Astrocyte of the cerebellum (primary cell): ENCODE data around the gene NRL.

ENCODE experiments used
- DNase-seq: peaks from one replicate; pipeline ENCODE4 v3.0.0-alpha.2; 2011; ENCODE audit warnings: low read depth
- H3K4me3 ChIP-seq: 2 replicates; pipeline ENCODE4 v1.5.1; 2011; ENCODE audit warnings: mild to moderate bottlenecking, low read depth, low read length, moderate library complexity
- in situ Hi-C: cut with HindIII; loops from 2 replicates; pipeline ENCODE4 v1.10.0; 2017; ENCODE audit warnings: low sequenced_read_pairs
- TF ChIP-seq, protein P1 (sequence below): IDR thresholded peaks from 2 replicates; pipeline ENCODE4 v1.5.1; 2012; ENCODE audit warnings: low read length, low read depth, moderate library complexity, mild to moderate bottlenecking; ENCODE audit errors: missing control alignments

NRL gene

DNA sequence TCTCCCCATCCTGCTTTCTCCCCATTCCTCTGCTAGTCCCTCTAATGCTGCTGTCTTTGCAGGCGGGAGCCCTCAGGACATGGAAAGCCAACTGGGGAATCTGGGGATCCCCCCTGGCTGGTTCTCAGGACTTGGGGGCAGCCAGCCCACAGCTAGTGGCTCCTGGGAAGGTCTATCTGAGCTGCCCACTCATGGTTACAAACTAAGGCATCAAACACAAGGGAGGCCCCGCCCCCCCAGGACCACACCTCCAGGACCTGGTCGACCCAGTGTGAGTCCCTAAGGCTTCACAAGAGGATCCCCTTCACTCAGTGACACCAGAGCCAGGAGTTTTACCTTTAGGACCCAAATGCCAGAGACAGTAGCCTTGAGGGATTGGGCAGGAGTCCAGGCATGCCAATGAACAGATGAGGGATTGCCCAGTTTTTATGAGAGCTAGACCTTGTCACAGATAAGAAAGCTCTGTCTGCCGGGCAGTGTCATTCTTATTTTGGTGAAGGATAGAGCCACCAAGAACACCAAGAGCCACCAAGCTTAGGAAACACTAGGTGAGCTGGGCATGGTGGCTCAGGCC is 51.4 kb downstream of the NRL start:
- no peak for DNase-seq
- TF ChIP-seq, protein P1, sequence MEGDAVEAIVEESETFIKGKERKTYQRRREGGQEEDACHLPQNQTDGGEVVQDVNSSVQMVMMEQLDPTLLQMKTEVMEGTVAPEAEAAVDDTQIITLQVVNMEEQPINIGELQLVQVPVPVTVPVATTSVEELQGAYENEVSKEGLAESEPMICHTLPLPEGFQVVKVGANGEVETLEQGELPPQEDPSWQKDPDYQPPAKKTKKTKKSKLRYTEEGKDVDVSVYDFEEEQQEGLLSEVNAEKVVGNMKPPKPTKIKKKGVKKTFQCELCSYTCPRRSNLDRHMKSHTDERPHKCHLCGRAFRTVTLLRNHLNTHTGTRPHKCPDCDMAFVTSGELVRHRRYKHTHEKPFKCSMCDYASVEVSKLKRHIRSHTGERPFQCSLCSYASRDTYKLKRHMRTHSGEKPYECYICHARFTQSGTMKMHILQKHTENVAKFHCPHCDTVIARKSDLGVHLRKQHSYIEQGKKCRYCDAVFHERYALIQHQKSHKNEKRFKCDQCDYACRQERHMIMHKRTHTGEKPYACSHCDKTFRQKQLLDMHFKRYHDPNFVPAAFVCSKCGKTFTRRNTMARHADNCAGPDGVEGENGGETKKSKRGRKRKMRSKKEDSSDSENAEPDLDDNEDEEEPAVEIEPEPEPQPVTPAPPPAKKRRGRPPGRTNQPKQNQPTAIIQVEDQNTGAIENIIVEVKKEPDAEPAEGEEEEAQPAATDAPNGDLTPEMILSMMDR, result no peak
- in situ Hi-C loops, result no loop called here
- no peak overlapping the region for H3K4me3 ChIP-seq

GRCh38 chr14:24062216-24062980 is 52.4 kb downstream of the NRL start:
- no peak overlapping the region for H3K4me3 ChIP-seq
- in situ Hi-C loops, result no loop called here
- TF ChIP-seq, protein P1, result no peak
- no peak for DNase-seq

DNA sequence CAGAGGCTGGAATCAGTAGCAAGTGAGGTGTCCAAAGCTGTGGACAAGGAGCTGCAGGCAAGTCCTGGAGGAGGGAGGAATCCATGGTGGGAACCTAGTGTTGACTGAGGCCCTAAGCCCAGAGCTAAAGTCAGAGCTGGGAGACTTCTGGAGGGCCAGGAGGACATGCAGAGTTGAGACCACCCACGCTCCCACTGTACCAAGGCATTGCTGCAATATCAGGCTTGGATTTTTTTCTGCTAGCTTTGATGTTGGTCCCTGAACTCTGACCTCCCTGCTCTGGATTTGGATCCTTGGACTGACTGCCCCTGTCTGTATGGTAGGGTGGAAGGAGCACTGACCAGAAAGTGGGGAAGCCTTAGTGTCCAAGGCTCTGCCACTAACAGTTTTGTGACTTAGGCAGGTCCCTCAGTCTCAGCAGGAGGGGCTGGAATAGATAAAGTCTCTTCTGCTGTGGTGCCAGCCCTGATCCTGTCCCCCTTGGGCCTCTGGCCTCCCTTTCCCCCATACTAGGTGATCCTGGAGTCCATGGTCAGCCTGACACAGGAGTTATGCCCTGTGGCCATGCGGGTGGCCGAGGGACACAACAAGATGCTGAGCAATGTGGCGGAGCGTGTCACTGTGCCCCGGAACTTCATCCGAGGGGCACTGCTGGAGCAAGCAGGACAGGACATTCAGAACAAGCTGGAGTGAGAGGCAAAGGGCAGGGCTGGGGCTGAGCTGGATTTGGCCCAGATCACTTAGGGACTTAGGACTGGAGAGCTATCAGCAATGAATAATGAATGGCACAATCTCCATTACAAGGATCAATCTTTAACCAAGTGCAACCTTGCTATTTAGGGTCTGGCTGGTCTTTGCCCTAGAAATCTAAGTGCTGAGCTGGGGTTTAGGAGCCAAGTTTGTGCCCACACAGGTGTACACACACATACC is 53.5 kb downstream of the NRL start:
- H3K4me3 ChIP-seq, result no peak overlapping the region
- no peak for DNase-seq
- in situ Hi-C loops, result no loop called here
- TF ChIP-seq, protein P1, result no peak

- in situ Hi-C loops, result no loop called here
- TF ChIP-seq, protein P1, result no peak
- H3K4me3 ChIP-seq, result no peak overlapping the region
- DNase-seq, result no peak
Observed at GRCh38 chr14:24060443-24060842, 54.3 kb downstream of the NRL start.

DNA sequence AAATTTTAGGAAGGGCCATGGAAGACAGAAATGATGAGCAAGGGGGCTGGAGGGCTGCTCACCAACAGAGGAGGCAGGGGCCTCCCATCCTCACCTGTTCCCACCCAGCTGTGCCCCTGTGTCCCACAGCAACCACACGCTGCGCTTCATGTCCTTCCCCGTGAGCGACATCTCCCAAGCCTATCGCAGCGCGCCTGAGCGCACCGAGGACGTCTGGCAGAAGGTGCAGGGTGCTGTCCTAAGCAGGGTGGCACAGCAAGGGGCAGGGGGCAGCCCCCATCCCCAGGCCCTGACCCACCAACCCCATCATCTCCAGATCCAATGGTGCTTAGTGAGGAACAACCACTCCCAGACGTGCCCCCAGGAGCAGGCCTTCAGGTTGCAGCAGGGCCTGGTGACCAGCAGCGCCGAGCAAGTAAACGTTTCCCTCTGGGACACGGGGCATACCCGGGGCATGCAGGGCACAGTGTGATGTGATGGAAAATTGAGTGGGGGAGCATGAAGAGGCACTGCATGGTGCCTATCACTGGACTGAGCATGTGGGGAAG is 54.8 kb downstream of the NRL start:
- in situ Hi-C loops, result no loop called here
- TF ChIP-seq, protein P1, result no peak
- H3K4me3 ChIP-seq, result no peak overlapping the region
- DNase-seq, result no peak

DNA sequence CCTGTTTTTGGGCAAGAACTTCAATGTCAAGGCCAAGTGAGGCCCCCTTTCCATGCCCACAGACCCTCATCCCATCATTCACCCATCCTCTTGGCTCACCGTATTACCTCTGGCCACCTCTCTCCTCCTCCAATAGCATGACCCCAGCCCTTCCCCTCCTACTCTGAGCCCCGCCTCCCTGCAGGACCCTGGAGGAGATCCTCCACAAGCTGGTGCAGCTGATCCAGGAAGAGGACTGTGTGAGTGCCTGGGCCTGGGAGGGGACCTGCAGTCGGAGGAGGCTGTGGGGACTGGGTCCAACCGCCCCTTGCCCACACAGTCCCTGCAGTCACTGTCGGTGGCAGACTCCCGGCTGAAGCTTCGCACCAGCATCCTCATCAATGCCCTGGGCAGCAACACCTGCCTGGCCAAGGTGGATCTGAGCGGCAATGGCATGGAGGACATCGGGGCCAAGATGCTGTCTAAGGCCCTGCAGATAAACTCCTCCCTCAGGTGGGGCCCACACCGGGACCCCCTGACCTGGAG is 55.7 kb downstream of the NRL start:
- H3K4me3 ChIP-seq, result no peak overlapping the region
- no peak for DNase-seq
- in situ Hi-C loops, result no loop called here

More for the DNA sequence above, 55.7 kb downstream of the NRL start:
- TF ChIP-seq, protein P1, result no peak
